ENCODE results near the gene PSMB3. TPM values are rescaled to one million over a fixed set of nuclear protein-coding genes. Genes with fewer than 3 reads are reported as not detected.

The PSMB3 gene
- total RNA-seq, 2 experiments from 2014 or later: 231 to 348 TPM

DNA sequence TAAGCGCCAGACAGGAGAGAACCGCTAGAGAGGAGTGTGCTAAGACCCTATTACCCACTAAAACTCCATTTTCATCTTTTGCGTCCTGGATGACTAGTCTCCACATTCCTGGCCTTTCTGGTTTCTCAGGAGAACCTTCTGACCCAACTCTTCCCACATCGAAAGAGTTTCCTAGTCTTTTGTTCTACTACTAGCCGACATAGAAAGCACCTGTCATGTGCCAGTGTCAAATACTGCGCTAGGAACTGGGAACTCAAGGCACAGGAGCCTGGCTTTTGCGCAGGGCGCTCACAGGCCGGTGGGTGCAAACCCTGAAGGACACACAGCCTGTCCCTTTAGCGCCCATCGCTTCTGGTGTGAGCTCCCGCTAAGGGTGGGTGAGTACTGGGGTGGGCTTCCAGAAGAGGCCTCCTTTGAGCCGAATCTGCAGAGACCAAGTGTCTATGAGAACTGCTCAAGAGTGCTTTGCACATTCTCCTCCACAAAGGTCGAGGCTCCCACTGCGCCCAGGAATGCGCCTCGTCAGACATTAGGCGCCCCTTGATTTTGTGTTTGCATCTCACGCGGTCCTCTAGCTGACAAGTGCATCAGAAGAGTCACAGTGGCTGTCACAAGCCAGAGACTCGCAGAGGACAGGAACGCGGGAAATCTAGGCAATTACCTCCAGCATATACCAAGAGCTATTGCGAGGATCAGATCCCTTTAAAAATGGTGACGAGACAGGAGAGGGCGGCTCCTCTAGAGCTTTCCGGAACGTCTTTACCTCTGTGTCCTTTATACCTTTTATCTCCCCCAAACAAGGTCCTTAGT is 2.0 kb upstream of the PSMB3 start:
- peaks cover 18% of the 10 kb centered on the region for H3K36me3 ChIP-seq (ENCODE audit: insufficient read depth, low read length)
- no TSS peak for BruUV-seq (replicated peaks)
- ChIA-PET POLR2A (interaction anchor here (0.9 to 1.0 kb wide), 2 partner anchors 14 to 48 kb away, joined by 3 to 5 read pairs; partner anchors contain the start of gene PIP4K2B), CTCF (ENCODE audit: unreplicated experiment) (no interaction called here)
- H4K20me1 ChIP-seq (ENCODE audit: insufficient read depth, low read length): no peaks in the 10 kb centered on the region
- peak overlapping the region; percentile 76 for H3K27ac ChIP-seq (ENCODE audit: low read depth, low read length, poor library complexity, severe bottlenecking)
- H3K9me2 ChIP-seq (ENCODE audit: insufficient read depth, low read length): no peaks in the 10 kb centered on the region
- H3K9me3 ChIP-seq (ENCODE audit: low read length): no peaks in the 10 kb centered on the region
- H3K4me1 ChIP-seq (ENCODE audit: insufficient read depth, low read length, poor library complexity, severe bottlenecking): peaks cover 45% of the 10 kb centered on the region
- H3K4me2 ChIP-seq (ENCODE audit: low read length): peak overlapping the region; percentile 81
- peak overlapping the region; percentile 64; the same call in 1 of the 2 replicates for H2AFZ ChIP-seq (ENCODE audit: low read length)
- intact Hi-C loops (cut with micrococcal nuclease; ENCODE audit: unreplicated experiment): loop anchor here (5.0 kb wide), 2 partner anchors 102 to 402 kb away; partner anchors contain the start of genes PLXDC1 and RPL23
- H3K4me3 ChIP-seq (ENCODE audit: low read depth, low read length, poor library complexity, severe bottlenecking): peak overlapping the region; percentile 79
- peak; percentile 45 for DNase-seq (ENCODE audit: low spot score)
- no peak for TF ChIP-seq EZH2phosphoT487 (IDR thresholded peaks at IDR 0.05; ENCODE audit: borderline replicate concordance, low read depth, low read length)
- TF ChIP-seq, protein P1, sequence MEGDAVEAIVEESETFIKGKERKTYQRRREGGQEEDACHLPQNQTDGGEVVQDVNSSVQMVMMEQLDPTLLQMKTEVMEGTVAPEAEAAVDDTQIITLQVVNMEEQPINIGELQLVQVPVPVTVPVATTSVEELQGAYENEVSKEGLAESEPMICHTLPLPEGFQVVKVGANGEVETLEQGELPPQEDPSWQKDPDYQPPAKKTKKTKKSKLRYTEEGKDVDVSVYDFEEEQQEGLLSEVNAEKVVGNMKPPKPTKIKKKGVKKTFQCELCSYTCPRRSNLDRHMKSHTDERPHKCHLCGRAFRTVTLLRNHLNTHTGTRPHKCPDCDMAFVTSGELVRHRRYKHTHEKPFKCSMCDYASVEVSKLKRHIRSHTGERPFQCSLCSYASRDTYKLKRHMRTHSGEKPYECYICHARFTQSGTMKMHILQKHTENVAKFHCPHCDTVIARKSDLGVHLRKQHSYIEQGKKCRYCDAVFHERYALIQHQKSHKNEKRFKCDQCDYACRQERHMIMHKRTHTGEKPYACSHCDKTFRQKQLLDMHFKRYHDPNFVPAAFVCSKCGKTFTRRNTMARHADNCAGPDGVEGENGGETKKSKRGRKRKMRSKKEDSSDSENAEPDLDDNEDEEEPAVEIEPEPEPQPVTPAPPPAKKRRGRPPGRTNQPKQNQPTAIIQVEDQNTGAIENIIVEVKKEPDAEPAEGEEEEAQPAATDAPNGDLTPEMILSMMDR (conservative IDR thresholded peaks at IDR 0.05; ENCODE audit: low read length): no peak
- peaks cover 40% of the 10 kb centered on the region for H3K79me2 ChIP-seq (ENCODE audit: insufficient read depth, low read depth, low read length)

DNA sequence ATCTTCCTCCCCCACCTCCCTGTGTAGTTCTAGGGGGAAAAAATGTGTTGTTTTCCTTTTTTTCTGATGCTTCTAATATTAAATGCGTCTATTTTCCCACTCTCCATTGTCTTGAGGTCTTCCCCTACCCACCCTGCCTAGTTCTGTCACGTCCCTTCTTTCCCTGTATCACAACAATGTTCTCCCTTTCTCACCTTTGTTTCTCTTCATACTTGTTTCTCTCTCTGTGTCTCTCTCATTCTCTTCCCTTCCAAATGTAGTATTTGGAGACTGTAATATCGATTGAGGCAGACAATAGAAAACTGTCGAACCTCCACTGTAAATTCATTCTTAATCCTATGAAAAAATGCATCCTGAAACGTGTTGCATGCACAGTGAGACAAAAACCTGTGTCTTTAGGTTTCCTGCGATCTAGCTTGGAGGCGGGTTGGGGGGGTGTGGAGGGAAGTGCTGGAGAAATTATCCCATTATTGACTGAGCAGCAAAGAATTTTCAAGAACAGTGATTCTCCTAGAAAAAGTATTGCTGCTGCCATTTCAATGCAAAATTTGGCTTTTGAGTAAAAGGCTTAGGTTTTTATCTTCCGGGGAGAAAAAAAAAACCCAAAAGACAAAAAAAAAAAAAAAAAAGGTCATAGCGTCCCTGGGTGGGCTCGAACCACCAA is 1.3 kb upstream of the PSMB3 start:
- Histone ChIP-seq H3K27ac (ENCODE audit: low read depth, low read length, poor library complexity, severe bottlenecking) (peak overlapping the region; percentile 76), H2AFZ (ENCODE audit: low read length) (peak overlapping the region; percentile 64; the same call in 1 of the 2 replicates), H3K4me3 (ENCODE audit: low read depth, low read length, poor library complexity, severe bottlenecking) (peak overlapping the region; percentile 79), H3K4me1 (ENCODE audit: insufficient read depth, low read length, poor library complexity, severe bottlenecking) (peaks cover 40% of the 10 kb centered on the region), H3K9me2 (ENCODE audit: insufficient read depth, low read length) (no peaks in the 10 kb centered on the region), H3K36me3 (ENCODE audit: insufficient read depth, low read length) (peaks cover 25% of the 10 kb centered on the region), H3K9me3 (ENCODE audit: low read length) (no peaks in the 10 kb centered on the region), H3K79me2 (ENCODE audit: insufficient read depth, low read depth, low read length) (peaks cover 33% of the 10 kb centered on the region), H3K4me2 (ENCODE audit: low read length) (peak overlapping the region; percentile 81), H4K20me1 (ENCODE audit: insufficient read depth, low read length) (no peaks in the 10 kb centered on the region)
- intact Hi-C loops (cut with micrococcal nuclease; ENCODE audit: unreplicated experiment): loop anchor here (5.0 kb wide), 2 partner anchors 101 to 401 kb away; partner anchors contain the start of genes PLXDC1 and RPL23
- TF ChIP-seq EZH2phosphoT487 (IDR thresholded peaks at IDR 0.05; ENCODE audit: borderline replicate concordance, low read depth, low read length): no peak
- TF ChIP-seq, protein P1 (conservative IDR thresholded peaks at IDR 0.05; ENCODE audit: low read length): no peak
- no peak for DNase-seq (ENCODE audit: low spot score)
- CTCF ChIA-PET (ENCODE audit: unreplicated experiment): no interaction called here
- no TSS peak for BruUV-seq (replicated peaks)
- POLR2A ChIA-PET: interaction anchor here (0.5 to 1.5 kb wide), 6 partner anchors 15 to 1434 kb away, joined by 3 to 5 read pairs (median 4); partner anchors contain the start of genes PIP4K2B and RPL23
